Activated B cell treated with CpG ODN at 0.5 μM for 24 hours (primary cell): Measurements from ENCODE around the gene CRIP2. TPM values are rescaled to one million over a fixed set of nuclear protein-coding genes. Genes with fewer than 3 reads are reported as not detected.
A peak's percentile ranks its signal among the peaks of the same experiment; 100 is the strongest.

Experiments used
- ATAC-seq: fragments of 200-7000 bp; cut with Tn5 transposase; one replicate; pipeline ENCODE4 v1.10.0; 2021; ENCODE audit warnings: low read depth, mild to moderate bottlenecking, moderate library complexity
- CTCF ChIA-PET: fragments of 350-600 bp; sonication (Branson Sonifier 250); formaldehyde crosslinking; loops from one replicate; lab custom pipeline; 2021; ENCODE audit warnings: antibody characterized with exemption; lab: Charles Lee
- POLR2A ChIA-PET: fragments of 350-600 bp; sonication (Branson Sonifier 250); formaldehyde crosslinking; loops from one replicate; lab custom pipeline; 2021; ENCODE audit warnings: antibody characterized with exemption; lab: Charles Lee
- DNase-seq: peaks from one replicate; pipeline ENCODE4 v3.0.0; 2022
- H3K27ac Mint-ChIP-seq: one replicate; pipeline ENCODE4 v1.8.0; 2020; ENCODE audit warnings: mixed read lengths
- H3K27me3 Mint-ChIP-seq: one replicate; pipeline ENCODE4 v1.8.0; 2021; ENCODE audit warnings: mixed read lengths
- H3K36me3 Mint-ChIP-seq: one replicate; pipeline ENCODE4 v1.8.0; 2021; ENCODE audit warnings: low read depth, mixed read lengths
- H3K4me1 Mint-ChIP-seq: one replicate; pipeline ENCODE4 v1.8.0; 2021; ENCODE audit warnings: mixed read lengths
- H3K4me3 Mint-ChIP-seq: one replicate; pipeline ENCODE4 v1.8.0; 2020; ENCODE audit warnings: mild to moderate bottlenecking, mixed read lengths
- H3K9me3 Mint-ChIP-seq: one replicate; pipeline ENCODE4 v1.8.0; 2020; ENCODE audit warnings: mixed read lengths
- intact Hi-C: fragments of 100-400 bp; cut with micrococcal nuclease; formaldehyde crosslinking; loops from one replicate; pipeline ENCODE4 v1.15.1; 2024
- total RNA-seq: library from RNA; stranded (reverse); gene quantifications from 2 replicates; pipeline ENCODE4 v1.2.3, GENCODE V29; 2022
- TF ChIP-seq, protein P1 (sequence below): fragments of 200-600 bp; IDR thresholded peaks from one replicate; pipeline ENCODE4 v1.8.0; 2022; ENCODE audit warnings: antibody characterized with exemption, mild to moderate bottlenecking

CRIP2 gene
- total RNA-seq, 1 donor from 2014 or later: 3.0 TPM

DNA sequence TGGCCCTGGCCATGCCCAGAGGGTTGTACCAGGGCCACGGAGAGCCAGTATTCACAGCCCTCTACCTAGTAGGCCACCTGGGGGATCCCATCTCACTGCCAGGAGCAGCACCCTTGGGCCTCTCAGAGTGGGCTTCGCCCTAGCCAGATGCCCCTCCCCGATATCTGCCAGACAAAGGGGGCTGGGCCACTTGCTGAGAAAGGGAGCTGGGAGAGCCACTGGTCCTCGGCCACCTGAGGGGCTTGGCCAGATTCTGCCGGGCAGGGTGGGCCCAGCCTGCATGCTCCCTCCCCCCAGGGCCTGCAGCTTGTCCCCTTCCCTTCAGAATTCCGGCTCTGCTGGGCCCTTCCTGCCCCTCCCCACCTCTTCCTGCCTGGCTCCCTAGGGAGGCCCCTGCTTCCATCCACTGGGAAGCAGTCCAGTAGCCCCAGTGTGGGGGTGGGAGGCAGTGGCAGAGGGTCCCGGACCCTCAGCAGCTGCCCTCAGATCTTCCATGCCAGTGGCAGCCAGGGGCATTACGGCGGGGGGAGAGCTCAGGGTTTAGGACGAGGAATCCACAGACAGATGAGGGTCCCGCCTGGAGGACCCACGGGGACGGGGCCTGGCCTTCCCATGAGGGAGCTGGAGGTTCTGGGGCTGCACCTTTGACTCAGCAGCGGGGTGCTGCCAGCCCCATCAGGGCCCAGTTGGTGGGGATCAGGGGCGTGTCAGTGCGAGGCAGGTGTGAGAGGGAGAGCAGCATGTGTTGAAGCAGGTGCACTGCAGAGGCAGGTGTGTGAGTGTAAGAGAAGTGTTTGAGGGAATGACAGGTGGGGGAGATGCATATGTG, 2.4 kb downstream of the CRIP2 start:
- no peak overlapping the region for H3K27ac Mint-ChIP-seq
- peaks cover 57% of the 10 kb centered on the region for H3K4me1 Mint-ChIP-seq
- ATAC-seq (no peak), DNase-seq (no peak)
- H3K27me3 Mint-ChIP-seq: peaks cover 3% of the 10 kb centered on the region
- no peaks in the 10 kb centered on the region for H3K9me3 Mint-ChIP-seq
- intact Hi-C loops: loop anchor here (2.0 to 5.0 kb wide), 2 partner anchors 14 to 60 kb away; partner anchors contain the start of genes MTA1 and TEDC1
- ChIA-PET CTCF (interaction anchor here (1.1 kb wide), 1 partner anchor 13 kb away, joined by 3 read pairs; no protein-coding TSS in a partner anchor), POLR2A (interaction anchor here (0.8 to 1.1 kb wide), 3 partner anchors 9 to 10 kb away, joined by 3 to 4 read pairs (median 4); partner anchors contain the start of gene CRIP1)
- TF ChIP-seq, protein P1, sequence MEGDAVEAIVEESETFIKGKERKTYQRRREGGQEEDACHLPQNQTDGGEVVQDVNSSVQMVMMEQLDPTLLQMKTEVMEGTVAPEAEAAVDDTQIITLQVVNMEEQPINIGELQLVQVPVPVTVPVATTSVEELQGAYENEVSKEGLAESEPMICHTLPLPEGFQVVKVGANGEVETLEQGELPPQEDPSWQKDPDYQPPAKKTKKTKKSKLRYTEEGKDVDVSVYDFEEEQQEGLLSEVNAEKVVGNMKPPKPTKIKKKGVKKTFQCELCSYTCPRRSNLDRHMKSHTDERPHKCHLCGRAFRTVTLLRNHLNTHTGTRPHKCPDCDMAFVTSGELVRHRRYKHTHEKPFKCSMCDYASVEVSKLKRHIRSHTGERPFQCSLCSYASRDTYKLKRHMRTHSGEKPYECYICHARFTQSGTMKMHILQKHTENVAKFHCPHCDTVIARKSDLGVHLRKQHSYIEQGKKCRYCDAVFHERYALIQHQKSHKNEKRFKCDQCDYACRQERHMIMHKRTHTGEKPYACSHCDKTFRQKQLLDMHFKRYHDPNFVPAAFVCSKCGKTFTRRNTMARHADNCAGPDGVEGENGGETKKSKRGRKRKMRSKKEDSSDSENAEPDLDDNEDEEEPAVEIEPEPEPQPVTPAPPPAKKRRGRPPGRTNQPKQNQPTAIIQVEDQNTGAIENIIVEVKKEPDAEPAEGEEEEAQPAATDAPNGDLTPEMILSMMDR: no peak
- H3K36me3 Mint-ChIP-seq: no peaks in the 10 kb centered on the region
- H3K4me3 Mint-ChIP-seq: peak overlapping the region; percentile 13

DNA sequence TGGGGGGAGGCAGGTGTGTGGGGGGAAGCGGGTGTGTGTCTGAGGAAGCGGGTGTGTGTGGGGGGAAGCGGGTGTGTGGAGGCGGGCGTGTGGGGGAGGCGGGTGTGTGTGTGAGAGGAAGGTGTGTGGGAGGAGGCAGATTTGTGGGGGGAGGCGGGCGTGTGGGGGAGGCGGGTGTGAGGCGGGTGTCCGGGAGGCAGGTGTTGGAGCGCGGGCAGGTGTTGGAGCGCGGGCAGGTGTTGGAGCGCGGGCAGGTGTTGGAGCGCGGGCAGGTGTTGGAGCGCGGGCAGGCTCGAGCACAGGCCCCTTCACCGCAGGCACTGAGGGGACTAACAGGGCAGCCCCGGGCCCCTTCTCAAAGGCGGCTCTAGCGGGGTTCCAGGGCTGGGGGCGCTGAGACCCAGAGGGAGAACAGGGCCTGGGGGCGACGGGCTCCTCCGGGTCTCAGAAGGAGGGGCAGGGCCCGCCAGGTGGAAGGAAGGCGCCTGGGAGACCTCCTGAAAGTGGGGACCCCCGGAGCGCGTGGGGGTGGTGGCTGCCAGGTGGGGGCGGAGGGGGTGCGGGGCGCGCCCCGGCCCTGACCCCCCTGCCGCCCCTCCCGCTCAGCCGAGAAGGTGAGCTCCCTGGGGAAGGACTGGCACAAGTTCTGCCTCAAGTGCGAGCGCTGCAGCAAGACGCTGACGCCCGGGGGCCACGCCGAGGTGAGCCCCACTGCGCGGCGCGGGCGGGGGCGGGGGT, 3.2 kb downstream of the CRIP2 start:
- Mint-ChIP-seq H3K9me3 (no peaks in the 10 kb centered on the region), H3K4me1 (peaks cover 62% of the 10 kb centered on the region), H3K4me3 (no peak overlapping the region), H3K27me3 (peaks cover 3% of the 10 kb centered on the region), H3K27ac (no peak overlapping the region), H3K36me3 (no peaks in the 10 kb centered on the region)
- peak; percentile 44 for DNase-seq
- TF ChIP-seq, protein P1: no peak
- POLR2A ChIA-PET: interaction anchor here (0.6 to 1.4 kb wide), 5 partner anchors 10 to 689 kb away, joined by 3 to 4 read pairs (median 4); partner anchors contain the start of gene TEX22
- intact Hi-C loops: loop anchor here (2.0 to 5.0 kb wide), 2 partner anchors 13 to 61 kb away; partner anchors contain the start of genes MTA1 and TEDC1
- CTCF ChIA-PET: interaction anchor here (1.4 kb wide), 1 partner anchor 12 kb away, joined by 8 read pairs; no protein-coding TSS in a partner anchor
- no peak for ATAC-seq

DNA sequence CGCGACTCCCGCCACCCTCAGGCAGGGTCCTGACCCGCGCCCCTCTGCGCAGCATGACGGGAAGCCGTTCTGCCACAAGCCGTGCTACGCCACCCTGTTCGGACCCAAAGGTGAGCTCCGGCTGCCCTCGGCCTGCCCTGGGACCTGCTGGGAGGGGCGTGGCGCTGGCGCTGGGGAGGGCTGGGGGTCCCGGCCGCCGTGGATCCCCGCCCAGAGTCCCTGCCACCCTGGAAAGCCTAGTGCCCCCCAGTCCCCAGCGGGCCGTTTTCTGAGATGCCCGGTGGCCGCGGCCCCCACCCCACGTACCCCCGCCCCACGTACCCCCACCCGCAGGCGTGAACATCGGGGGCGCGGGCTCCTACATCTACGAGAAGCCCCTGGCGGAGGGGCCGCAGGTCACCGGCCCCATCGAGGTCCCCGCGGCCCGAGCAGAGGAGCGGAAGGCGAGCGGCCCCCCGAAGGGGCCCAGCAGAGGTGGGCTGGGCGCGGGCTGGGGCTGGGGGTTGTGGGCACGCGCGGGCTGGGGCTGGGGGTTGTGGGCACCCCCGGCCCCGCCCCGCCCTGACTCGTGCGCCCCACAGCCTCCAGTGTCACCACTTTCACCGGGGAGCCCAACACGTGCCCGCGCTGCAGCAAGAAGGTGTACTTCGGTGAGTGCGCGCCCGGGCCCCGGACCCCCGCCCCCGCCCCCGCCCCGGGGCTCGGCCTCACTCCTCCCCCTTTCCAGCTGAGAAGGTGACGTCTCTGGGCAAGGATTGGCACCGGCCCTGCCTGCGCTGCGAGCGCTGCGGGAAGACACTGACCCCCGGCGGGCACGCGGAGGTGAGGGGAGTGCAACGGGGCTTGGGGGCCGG, 4.0 kb downstream of the CRIP2 start:
- ATAC-seq (no peak), DNase-seq (peak; percentile 35)
- Mint-ChIP-seq H3K4me1 (peaks cover 63% of the 10 kb centered on the region), H3K27me3 (peaks cover 3% of the 10 kb centered on the region), H3K36me3 (no peaks in the 10 kb centered on the region), H3K4me3 (no peak overlapping the region), H3K9me3 (no peaks in the 10 kb centered on the region), H3K27ac (no peak overlapping the region)
- intact Hi-C loops: loop anchor here (5.0 kb wide), 1 partner anchor 61 kb away; the partner anchor contains the start of gene MTA1
- TF ChIP-seq, protein P1: no peak
- ChIA-PET CTCF (interaction anchor here (1.4 kb wide), 1 partner anchor 12 kb away, joined by 8 read pairs; no protein-coding TSS in a partner anchor), POLR2A (interaction anchor here (0.6 to 1.4 kb wide), 4 partner anchors 11 to 690 kb away, joined by 3 to 4 read pairs (median 4); partner anchors contain the start of gene TEX22)

DNA sequence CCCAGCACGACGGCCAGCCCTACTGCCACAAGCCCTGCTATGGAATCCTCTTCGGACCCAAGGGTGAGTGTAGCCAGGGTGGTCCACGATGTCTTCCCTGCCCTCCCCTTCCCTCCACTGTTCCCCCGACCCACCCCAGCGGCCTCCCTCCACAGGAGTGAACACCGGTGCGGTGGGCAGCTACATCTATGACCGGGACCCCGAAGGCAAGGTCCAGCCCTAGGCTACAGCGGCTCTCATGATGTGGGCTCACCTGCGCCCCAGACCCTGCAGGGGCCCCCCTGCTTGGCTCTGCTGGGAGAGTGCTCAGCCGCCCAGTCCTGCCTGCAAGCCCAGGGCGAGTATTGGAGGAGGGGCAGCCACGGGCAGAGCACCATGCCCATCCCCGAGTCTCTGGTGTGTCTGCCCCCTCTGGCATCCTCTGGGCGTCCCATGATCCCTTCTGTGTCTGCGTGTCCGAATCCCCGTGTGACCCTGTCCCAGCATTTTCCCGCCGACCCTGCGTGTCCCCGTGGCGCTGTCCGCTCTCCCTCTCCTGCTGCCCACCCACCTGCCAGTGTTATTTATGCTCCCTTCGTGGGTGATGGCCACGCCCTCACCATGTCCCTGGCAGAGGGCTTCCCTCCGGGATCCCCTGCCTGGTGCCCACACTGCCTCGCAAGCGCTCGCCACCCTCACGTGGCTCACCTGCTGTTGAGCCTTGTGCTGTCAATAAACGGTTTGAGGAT, 5.0 kb downstream of the CRIP2 start:
- Mint-ChIP-seq H3K27me3 (peaks cover 3% of the 10 kb centered on the region), H3K4me1 (peaks cover 67% of the 10 kb centered on the region), H3K4me3 (peak overlapping the region; percentile 35), H3K9me3 (no peaks in the 10 kb centered on the region), H3K36me3 (no peaks in the 10 kb centered on the region), H3K27ac (peak overlapping the region; percentile 61)
- ATAC-seq (no peak), DNase-seq (no peak)
- ChIA-PET POLR2A (no interaction called here), CTCF (interaction anchor here (1.1 to 2.2 kb wide), 3 partner anchors 9 to 62 kb away, joined by 3 to 58 read pairs (median 9); partner anchors contain the start of gene TEDC1)
- TF ChIP-seq, protein P1: no peak
- intact Hi-C loops: loop anchor here (2.0 to 5.0 kb wide), 2 partner anchors 53 to 62 kb away; partner anchors contain the start of gene MTA1
